Smooth muscle cell (in vitro differentiated cells): ENCODE measurements around the gene RELN. TPM values are rescaled to one million over a fixed set of nuclear protein-coding genes. Genes with fewer than 3 reads are reported as not detected.

Source experiments
- DNase-seq: peaks from one replicate; lab custom pipeline; 2025; ENCODE audit not compliant: unreplicated experiment; lab: John Stamatoyannopoulos, UW
- H2AFZ ChIP-seq: fragments of 200-600 bp; sonication (generic); 2 replicates; pipeline ENCODE4 v1.6.0; 2016; ENCODE audit warnings: antibody characterized with exemption, low read depth, mild to moderate bottlenecking
- H3F3A ChIP-seq: fragments of 200-600 bp; sonication (generic); 2 replicates; pipeline ENCODE4 v1.6.0; 2017; ENCODE audit warnings: antibody characterized with exemption, low read depth
- H3K27ac ChIP-seq: fragments of 200-600 bp; sonication (generic); 2 replicates; pipeline ENCODE4 v1.5.1; 2016; ENCODE audit warnings: low read depth, mild to moderate bottlenecking
- H3K27me3 ChIP-seq: fragments of 200-600 bp; sonication (generic); 2 replicates; pipeline ENCODE4 v1.6.1; 2016; ENCODE audit warnings: low read depth, mild to moderate bottlenecking
- H3K36me3 ChIP-seq: fragments of 200-600 bp; sonication (generic); 2 replicates; pipeline ENCODE4 v1.5.1; 2016; ENCODE audit warnings: low read depth
- H3K4me1 ChIP-seq: fragments of 200-600 bp; sonication (generic); 2 replicates; pipeline ENCODE4 v1.5.1; 2016; ENCODE audit warnings: low read depth
- H3K4me2 ChIP-seq: fragments of 200-600 bp; sonication (generic); 2 replicates; pipeline ENCODE4 v1.6.0; 2016; ENCODE audit warnings: mild to moderate bottlenecking
- H3K4me3 ChIP-seq: fragments of 200-600 bp; sonication (generic); 2 replicates; pipeline ENCODE4 v1.5.1; 2016; ENCODE audit warnings: mild to moderate bottlenecking
- H3K79me2 ChIP-seq: fragments of 200-600 bp; sonication (generic); 2 replicates; pipeline ENCODE4 v1.6.0; 2016; ENCODE audit warnings: low read depth, mild to moderate bottlenecking
- H3K9ac ChIP-seq: fragments of 200-600 bp; sonication (generic); 2 replicates; pipeline ENCODE4 v1.6.0; 2016; ENCODE audit warnings: low read depth
- H3K9me3 ChIP-seq: fragments of 200-600 bp; sonication (generic); replicated peaks from 2 replicates; pipeline ENCODE4 v1.5.1; 2016; ENCODE audit warnings: low read depth
- H4K20me1 ChIP-seq: fragments of 200-600 bp; sonication (generic); 2 replicates; pipeline ENCODE4 v1.6.0; 2016; ENCODE audit warnings: low read depth
- WGBS: methylation state at CpG from one replicate; pipeline ENCODE4 v1.1.7; 2016; ENCODE audit warnings: low lambda C conversion rate; 5-methylcytosine and 5-hydroxymethylcytosine counted together
- polyA plus RNA-seq: library from polyadenylated mRNA; unstranded; fragments of >200 nt; fragmentation: Nextera tagmentation; extraction: Ambion mirVana; gene quantifications from 2 replicates; pipeline ENCODE4 v1.2.1, GENCODE V29; 2016
- total RNA-seq: library from RNA; depleted of rRNA; stranded (reverse); fragments of >200 nt; gene quantifications from 2 replicates; pipeline ENCODE4 v1.2.3, GENCODE V29; 2014
- TF ChIP-seq, protein P1 (sequence below): fragments of 200-600 bp; sonication (generic); IDR thresholded peaks from 2 replicates; pipeline ENCODE4 v1.5.1; 2017; ENCODE audit warnings: borderline replicate concordance, mild to moderate bottlenecking, antibody characterized with exemption; ENCODE audit not compliant: insufficient read depth, poor library complexity, severe bottlenecking

RELN gene
- total and polyA plus RNA-seq, 2 experiments from 2014 or later, result 0.90 TPM; not detected in 1

DNA sequence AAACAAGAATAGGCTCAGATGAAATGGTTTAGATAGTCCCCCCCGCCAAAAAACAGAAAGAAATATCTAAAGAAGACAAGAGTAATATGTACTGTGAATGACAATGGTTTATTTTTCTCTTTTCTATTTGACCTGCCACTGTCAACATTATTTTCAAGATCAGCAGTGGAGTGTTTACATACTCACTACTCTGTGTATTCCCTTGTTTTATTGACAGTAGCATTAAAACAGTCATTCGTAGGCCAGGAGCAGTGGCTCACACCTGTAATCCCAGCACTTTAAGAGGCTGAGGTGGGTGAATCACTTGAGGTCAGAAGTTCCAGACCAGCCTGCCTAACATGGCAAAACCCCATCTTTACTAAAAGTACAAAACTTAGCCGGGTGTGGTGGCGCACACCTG is 298.2 kb downstream of the RELN start:
- H3K36me3 ChIP-seq, result no peaks in the 10 kb centered on the region
- DNase-seq, result no peak
- no peak overlapping the region for H3K9ac ChIP-seq
- H3K9me3 ChIP-seq, result no peaks in the 10 kb centered on the region
- no peak overlapping the region for H3K27ac ChIP-seq
- H3K79me2 ChIP-seq, result no peaks in the 10 kb centered on the region
- no peak overlapping the region for H3K4me3 ChIP-seq
- H3K4me2 ChIP-seq, result no peak overlapping the region
- no peak overlapping the region for H2AFZ ChIP-seq
- no peaks in the 10 kb centered on the region for H3K27me3 ChIP-seq
- 86% methylated on average over 4 of the region's 4 CpGs for WGBS
- no peaks in the 10 kb centered on the region for H3K4me1 ChIP-seq
- TF ChIP-seq, protein P1, sequence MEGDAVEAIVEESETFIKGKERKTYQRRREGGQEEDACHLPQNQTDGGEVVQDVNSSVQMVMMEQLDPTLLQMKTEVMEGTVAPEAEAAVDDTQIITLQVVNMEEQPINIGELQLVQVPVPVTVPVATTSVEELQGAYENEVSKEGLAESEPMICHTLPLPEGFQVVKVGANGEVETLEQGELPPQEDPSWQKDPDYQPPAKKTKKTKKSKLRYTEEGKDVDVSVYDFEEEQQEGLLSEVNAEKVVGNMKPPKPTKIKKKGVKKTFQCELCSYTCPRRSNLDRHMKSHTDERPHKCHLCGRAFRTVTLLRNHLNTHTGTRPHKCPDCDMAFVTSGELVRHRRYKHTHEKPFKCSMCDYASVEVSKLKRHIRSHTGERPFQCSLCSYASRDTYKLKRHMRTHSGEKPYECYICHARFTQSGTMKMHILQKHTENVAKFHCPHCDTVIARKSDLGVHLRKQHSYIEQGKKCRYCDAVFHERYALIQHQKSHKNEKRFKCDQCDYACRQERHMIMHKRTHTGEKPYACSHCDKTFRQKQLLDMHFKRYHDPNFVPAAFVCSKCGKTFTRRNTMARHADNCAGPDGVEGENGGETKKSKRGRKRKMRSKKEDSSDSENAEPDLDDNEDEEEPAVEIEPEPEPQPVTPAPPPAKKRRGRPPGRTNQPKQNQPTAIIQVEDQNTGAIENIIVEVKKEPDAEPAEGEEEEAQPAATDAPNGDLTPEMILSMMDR, result no peak
- no peaks in the 10 kb centered on the region for H4K20me1 ChIP-seq
- H3F3A ChIP-seq, result no peaks in the 10 kb centered on the region

- Histone ChIP-seq H3F3A (no peaks in the 10 kb centered on the region), H4K20me1 (no peaks in the 10 kb centered on the region), H3K9ac (no peak overlapping the region), H3K9me3 (no peaks in the 10 kb centered on the region), H3K4me3 (no peak overlapping the region), H3K27me3 (no peaks in the 10 kb centered on the region), H2AFZ (no peak overlapping the region), H3K36me3 (no peaks in the 10 kb centered on the region), H3K79me2 (no peaks in the 10 kb centered on the region), H3K4me1 (no peaks in the 10 kb centered on the region), H3K27ac (no peak overlapping the region), H3K4me2 (no peak overlapping the region)
- TF ChIP-seq, protein P1, result no peak
- WGBS, result 79% methylated on average over 6 of the region's 6 CpGs
- DNase-seq, result no peak
These were observed 299.1 kb downstream of the RELN start for GRCh38 chr7:103690242-103690974.

DNA sequence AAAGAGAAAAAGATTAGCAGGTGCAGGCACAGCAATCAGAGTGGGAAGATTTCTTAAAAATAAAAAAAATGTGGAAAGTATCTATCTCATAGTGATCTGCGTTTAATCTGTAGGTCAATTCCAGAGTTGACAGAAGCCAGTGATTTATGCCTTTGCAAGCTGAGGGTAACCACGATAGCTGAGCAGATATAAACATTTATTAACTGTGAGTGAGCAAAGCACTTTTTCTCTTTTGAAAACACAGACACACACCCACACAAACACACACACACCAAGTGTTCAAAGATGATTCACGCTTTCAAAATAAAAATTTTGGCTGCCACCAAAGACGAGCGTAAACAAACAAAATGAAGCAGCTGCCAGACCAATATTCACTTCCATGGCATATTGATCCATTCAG is 300.2 kb downstream of the RELN start:
- Histone ChIP-seq H3K4me3 (no peak overlapping the region), H3K9me3 (no peaks in the 10 kb centered on the region), H3K4me1 (no peaks in the 10 kb centered on the region), H3K27me3 (no peaks in the 10 kb centered on the region), H2AFZ (no peak overlapping the region), H3K79me2 (no peaks in the 10 kb centered on the region), H3F3A (no peaks in the 10 kb centered on the region), H3K36me3 (no peaks in the 10 kb centered on the region), H3K4me2 (no peak overlapping the region), H3K27ac (no peak overlapping the region), H3K9ac (no peak overlapping the region), H4K20me1 (no peaks in the 10 kb centered on the region)
- DNase-seq, result no peak
- TF ChIP-seq, protein P1, result no peak
- 68% methylated on average over 5 of the region's 5 CpGs for WGBS

DNA sequence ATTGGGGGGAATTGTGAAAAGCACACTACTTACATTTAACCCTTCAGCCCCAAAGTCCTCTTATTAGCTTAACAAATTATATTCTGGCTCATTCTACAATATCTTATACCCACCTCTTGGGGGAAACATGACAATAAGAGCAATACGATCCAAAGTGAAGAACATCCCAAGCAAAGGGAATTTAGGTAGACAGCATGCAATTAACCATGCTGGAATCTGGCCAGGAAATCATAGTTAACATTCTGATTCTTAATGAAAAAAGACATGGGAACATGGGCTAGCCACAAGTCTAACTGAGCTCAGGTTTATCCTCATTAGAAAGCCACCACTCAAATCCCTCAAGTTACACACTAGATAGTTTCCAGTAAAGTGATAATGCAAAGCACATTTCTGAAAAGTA is 301.5 kb downstream of the RELN start:
- Histone ChIP-seq H3K27ac (no peak overlapping the region), H3F3A (no peaks in the 10 kb centered on the region), H3K27me3 (no peaks in the 10 kb centered on the region), H3K4me3 (no peak overlapping the region), H4K20me1 (no peaks in the 10 kb centered on the region), H3K4me1 (no peaks in the 10 kb centered on the region), H3K9ac (no peak overlapping the region), H2AFZ (no peak overlapping the region), H3K9me3 (no peaks in the 10 kb centered on the region), H3K79me2 (no peaks in the 10 kb centered on the region), H3K4me2 (no peak overlapping the region), H3K36me3 (no peaks in the 10 kb centered on the region)
- TF ChIP-seq, protein P1, result no peak
- WGBS, result 93% methylated on average over 1 of the region's 1 CpG
- DNase-seq, result no peak
